Stromal cell of bone marrow (primary cell): Measurements from ENCODE around the gene ANKRD65.
"Not testable (repeated sequence)": the region's sequence is repeated elsewhere in the genome, so short reads cannot be mapped to it uniquely, and the experiment has no call there.

ENCODE experiments used
- DNase-seq: peaks from one replicate; pipeline ENCODE4 v3.0.0-alpha.2; 2012; ENCODE audit warnings: low read depth

The ANKRD65 gene

DNA sequence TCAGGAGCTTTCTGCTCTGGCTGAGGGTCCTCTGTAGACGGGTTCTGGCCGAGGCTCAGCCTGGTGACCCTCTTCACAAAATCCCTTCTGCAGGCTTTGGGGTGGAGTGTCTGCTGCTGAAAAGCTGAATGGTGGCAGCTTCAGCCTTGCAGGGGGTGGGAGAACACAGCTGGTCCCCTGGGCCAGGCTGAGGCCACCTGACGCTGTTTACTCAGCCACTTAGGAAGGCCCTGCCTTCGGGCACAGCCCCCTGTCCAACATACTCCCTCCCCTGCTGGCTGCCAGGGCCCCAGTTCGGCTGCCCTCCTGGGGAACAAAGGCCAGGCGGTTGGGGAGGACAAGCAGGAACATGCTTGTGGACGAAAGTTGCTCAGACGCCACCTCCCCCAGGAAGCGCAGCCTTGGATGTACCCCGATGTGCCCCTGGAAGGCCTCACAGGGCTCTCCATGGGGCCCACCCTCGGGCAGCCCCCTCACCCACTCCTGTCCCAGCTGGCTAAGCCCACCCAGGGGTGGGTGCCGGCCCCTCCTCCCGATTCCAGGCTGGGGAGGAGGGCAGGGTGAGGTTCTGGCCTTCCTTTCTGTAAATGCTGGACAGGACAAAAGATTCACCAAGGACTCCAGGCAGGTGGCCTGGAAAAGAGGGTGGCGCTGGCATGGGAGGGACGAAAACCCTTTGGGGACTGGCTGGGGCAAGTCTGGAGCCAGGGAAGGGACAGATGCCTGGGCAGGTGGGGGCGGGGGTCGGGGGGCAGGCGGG lies at the start of gene ANKRD65:
TSS of gene ANKRD65 (minus strand) at position 130 of the 760 bp plus-strand sequence. CDS start 271 bp downstream, outside the sequence.
- no peak for DNase-seq

- not testable (repeated sequence) for DNase-seq
Observed at GRCh38 chr1:1468196-1468985, 47.3 kb upstream of the ANKRD65 start.

DNA sequence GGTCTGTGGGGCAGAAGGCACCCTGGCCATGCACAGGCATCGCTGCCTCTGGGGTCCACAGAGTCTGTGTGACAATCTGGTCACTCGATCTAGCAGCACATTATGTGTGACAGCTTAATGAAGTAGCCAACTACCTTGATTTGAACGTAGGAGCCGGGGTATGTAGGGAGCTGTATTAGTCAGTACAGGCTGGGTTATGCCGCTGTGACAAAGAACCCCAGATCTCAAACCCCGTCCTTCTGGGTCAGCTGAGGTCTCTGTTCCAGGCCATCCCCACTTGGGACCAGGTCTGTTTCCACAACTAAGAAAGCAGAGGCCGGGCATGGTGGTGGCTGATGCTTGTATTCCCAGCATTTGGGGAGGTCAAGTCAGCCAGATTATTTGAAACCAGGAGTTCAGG lies 42.2 kb upstream of the ANKRD65 start:
- no peak for DNase-seq

GRCh38 chr1:1462318-1462966 lies 41.4 kb upstream of the ANKRD65 start:
- DNase-seq = no peak

- no peak for DNase-seq
Observed at GRCh38 chr1:1461721-1462317, 40.7 kb upstream of the ANKRD65 start.

GRCh38 chr1:1460540-1461130 lies 39.6 kb upstream of the ANKRD65 start:
- no peak for DNase-seq

GRCh38 chr1:1459711-1460110 lies 38.6 kb upstream of the ANKRD65 start:
- DNase-seq = not testable (repeated sequence)

DNA sequence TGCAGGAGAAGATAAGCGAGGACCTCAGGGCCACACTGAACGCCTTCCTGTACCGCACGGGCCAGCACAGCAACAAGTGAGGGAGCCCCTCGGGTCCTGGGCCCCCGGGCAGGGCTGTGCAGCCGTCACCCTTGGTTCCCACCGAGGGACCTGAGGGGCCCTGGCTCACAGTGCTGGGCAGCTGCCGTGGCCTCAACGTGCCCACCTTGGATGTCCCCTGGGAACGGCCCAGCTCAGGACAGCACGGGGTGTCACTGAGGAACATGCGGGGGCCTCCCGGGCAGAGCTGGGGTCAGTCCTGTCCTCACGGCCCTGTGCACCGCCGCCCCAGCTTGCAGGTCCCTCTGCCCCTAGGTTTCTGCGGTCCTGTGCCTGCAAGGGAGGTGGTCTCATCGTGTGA lies 38.1 kb upstream of the ANKRD65 start:
- not testable (repeated sequence) for DNase-seq

DNA sequence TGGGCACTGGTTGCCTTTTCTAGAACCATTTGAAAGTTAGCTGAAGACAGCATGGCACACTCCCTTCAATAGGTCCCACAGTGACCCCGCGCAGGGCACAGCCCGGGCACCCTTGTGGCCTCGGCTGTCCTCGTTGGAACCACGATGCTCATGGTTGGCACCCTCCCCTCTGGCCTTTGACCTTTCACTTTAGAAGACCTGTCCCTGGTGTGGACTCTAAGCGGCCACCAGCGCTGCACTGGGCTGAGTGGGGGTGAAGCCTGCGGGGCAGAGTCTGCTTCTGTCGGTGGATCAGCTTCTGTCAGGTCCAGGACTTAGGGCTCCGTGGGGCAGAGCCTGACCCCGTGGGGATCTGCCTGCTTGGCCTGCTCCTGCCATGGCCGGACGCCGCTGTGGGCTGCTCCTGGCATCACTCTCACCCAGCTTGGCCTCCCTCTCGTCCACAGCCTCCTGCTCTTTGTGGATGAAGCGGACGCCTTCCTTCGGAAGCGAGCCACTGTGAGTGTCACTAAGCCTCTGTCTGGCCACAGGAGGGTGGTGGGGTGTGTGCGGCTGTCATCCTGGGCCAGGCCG lies 35.7 kb upstream of the ANKRD65 start:
- DNase-seq = not testable (repeated sequence)

GRCh38 chr1:1455934-1456333 lies 34.9 kb upstream of the ANKRD65 start:
- not testable (repeated sequence) for DNase-seq

GRCh38 chr1:1455366-1455884 lies 34.3 kb upstream of the ANKRD65 start:
- DNase-seq = no peak

DNA sequence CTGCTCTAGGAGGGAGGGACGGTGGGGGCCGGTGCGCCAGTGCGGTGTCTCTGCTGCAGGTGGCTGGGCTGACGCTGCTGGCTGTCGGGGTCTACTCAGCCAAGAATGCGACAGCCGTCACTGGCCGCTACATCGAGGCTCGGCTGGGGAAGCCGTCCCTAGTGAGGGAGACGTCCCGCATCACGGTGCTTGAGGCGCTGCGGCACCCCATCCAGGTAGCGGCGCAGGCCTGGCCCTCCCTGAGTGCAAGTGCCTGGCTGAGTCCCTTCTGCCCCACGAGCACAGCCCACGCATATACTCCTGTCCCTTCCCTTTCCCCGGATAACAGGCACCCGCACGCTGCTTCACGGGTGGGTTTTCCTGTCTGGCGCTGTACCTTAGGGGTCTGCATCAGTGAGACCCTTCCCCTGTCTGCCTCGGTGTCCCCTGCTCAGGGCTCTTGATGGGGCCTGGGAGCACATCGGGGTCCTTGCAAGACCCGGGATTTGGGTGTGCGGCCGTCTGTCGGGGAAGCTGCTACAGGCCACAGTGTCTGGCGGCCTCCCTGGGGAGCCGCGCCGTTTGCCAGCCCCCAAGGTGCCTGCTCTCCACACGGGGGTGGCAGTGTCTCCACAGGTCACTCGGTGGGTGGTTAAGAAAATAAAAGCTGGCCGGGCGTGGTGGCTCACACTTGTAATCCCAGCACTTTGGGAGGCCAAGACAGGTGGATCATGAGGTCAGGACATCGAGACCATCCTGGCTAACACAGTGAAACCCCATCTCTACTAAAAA lies 33.4 kb upstream of the ANKRD65 start:
- DNase-seq = not testable (repeated sequence)

- DNase-seq = no peak
Observed at GRCh38 chr1:1452882-1453281, 31.8 kb upstream of the ANKRD65 start.

GRCh38 chr1:1452365-1452739 lies 31.3 kb upstream of the ANKRD65 start:
- not testable (repeated sequence) for DNase-seq

- no peak for DNase-seq
Observed at GRCh38 chr1:1451696-1452364, 30.8 kb upstream of the ANKRD65 start.

DNA sequence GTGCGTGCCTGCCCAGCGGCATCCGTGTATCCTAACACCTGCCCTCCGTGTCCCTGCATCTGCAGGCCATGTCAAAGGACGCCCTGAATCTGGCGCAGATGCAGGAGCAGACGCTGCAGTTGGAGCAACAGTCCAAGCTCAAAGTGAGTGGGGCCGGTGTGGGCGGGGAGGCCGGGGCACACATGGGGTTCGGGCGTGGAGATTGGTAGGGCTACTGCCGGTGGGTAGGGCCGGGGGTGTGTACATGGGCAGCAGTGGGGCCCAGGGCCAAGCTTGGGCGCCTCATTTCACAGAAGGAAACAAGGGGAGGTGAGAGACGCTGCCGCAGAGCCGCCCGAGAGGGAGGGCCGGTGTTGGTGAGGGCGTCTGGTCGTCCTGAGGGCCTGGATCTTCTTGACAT lies 29.5 kb upstream of the ANKRD65 start:
- DNase-seq = not testable (repeated sequence)

- DNase-seq = no peak
Observed at GRCh38 chr1:1449099-1449739, 28.1 kb upstream of the ANKRD65 start, which contains the start of gene ATAD3C. TSS of gene ATAD3C (plus strand) at chr1:1449689. CDS start at chr1:1450684, 995 bp downstream.

DNA sequence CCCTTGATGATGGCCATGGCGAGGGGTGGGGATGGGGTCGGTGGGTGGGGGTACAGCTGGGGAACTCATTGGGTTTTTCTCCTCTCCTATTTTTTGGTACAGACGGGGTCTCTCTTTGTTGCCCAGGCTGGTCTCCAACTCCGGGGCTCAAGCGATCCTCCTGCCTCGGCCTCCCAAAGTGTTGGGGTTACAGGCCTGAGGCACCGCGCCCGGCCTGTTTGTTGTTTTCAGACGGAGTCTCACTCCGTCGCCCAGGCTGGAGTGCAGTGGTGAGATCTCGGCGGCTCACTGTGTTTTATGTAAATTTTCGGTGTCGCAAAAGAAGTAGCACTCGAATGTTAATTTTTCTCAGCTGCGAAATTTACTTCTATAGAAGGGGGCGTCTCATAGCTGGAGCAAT lies 25.6 kb upstream of the ANKRD65 start:
- DNase-seq = not testable (repeated sequence)

GRCh38 chr1:1442069-1442770 lies 21.1 kb upstream of the ANKRD65 start:
- DNase-seq = no peak
